Measurements from ENCODE around the gene LAP3. TPM values are rescaled to one million over a fixed set of nuclear protein-coding genes. Genes with fewer than 3 reads are reported as not detected.
A peak's percentile ranks its signal among the peaks of the same experiment; 100 is the strongest.
"Not testable (repeated sequence)": the region's sequence is repeated elsewhere in the genome, so short reads cannot be mapped to it uniquely, and the experiment has no call there.

Gene LAP3
- polyA plus RNA-seq, 3 donors, result 72.4 to 75.7 (median 73.9) TPM

GRCh38 chr4:17558941-17559708 is 17.9 kb upstream of the LAP3 start:
- DNase-seq, result no peak

GRCh38 chr4:17559709-17560048 is 17.3 kb upstream of the LAP3 start:
- no peak for DNase-seq

- DNase-seq, result no peak
Measured at GRCh38 chr4:17560065-17560673, 16.8 kb upstream of the LAP3 start.

GRCh38 chr4:17561195-17561909 is 15.6 kb upstream of the LAP3 start:
- DNase-seq, result no peak

GRCh38 chr4:17562157-17562556 is 14.8 kb upstream of the LAP3 start:
- DNase-seq, result no peak

- no peak for DNase-seq
Measured at GRCh38 chr4:17565846-17566245, 11.2 kb upstream of the LAP3 start.

GRCh38 chr4:17567271-17567670 is 9.7 kb upstream of the LAP3 start:
- DNase-seq, result no peak

GRCh38 chr4:17574206-17574605 is 2.8 kb upstream of the LAP3 start:
- DNase-seq, result peak; percentile 34

GRCh38 chr4:17575177-17575576 is 1.8 kb upstream of the LAP3 start:
- DNase-seq, result not testable (repeated sequence)

GRCh38 chr4:17577665-17578481 is 875 bp downstream of the LAP3 start:
- DNase-seq, result no peak

- DNase-seq, result no peak
Measured at GRCh38 chr4:17578482-17578891, 1.5 kb downstream of the LAP3 start.

- no peak for DNase-seq
Measured at GRCh38 chr4:17580969-17581368, 4.0 kb downstream of the LAP3 start.

- no peak for DNase-seq
Measured at GRCh38 chr4:17583276-17583675, 6.3 kb downstream of the LAP3 start.

GRCh38 chr4:17583941-17584340 is 6.9 kb downstream of the LAP3 start:
- DNase-seq, result no peak

- DNase-seq, result no peak
Measured at GRCh38 chr4:17584521-17585213, 7.7 kb downstream of the LAP3 start.

- no peak for DNase-seq
Measured at GRCh38 chr4:17587094-17587822, 10.3 kb downstream of the LAP3 start.

GRCh38 chr4:17589355-17589754 is 12.4 kb downstream of the LAP3 start:
- DNase-seq, result no peak

GRCh38 chr4:17595471-17596005 is 18.5 kb downstream of the LAP3 start:
- DNase-seq, result no peak

- no peak for DNase-seq
Measured at GRCh38 chr4:17597517-17597916, 20.5 kb downstream of the LAP3 start.

GRCh38 chr4:17599826-17600225 is 22.8 kb downstream of the LAP3 start:
- no peak for DNase-seq

GRCh38 chr4:17605236-17605635 is 28.2 kb downstream of the LAP3 start:
- no peak for DNase-seq

Measured in renal pelvis (tissue), 4 donors.